Measurements from ENCODE around the gene SLC9A5.

Gene SLC9A5

GRCh38 chr16:67282447-67282805 is 33.6 kb downstream of the SLC9A5 start:
- DNase-seq: no peak

- no peak for DNase-seq
Measured at GRCh38 chr16:67283039-67283825, 34.5 kb downstream of the SLC9A5 start.

GRCh38 chr16:67283826-67284555 is 35.2 kb downstream of the SLC9A5 start:
- no peak for DNase-seq

GRCh38 chr16:67284699-67285646 is 36.2 kb downstream of the SLC9A5 start:
- DNase-seq: no peak

- no peak for DNase-seq
Measured at GRCh38 chr16:67286441-67287235, 37.9 kb downstream of the SLC9A5 start.

- DNase-seq: no peak
Measured at GRCh38 chr16:67287960-67288359, 39.2 kb downstream of the SLC9A5 start.

- DNase-seq: no peak
Measured at GRCh38 chr16:67291461-67291860, 42.7 kb downstream of the SLC9A5 start.

- DNase-seq: no peak
Measured at GRCh38 chr16:67294171-67294757, 45.5 kb downstream of the SLC9A5 start.

GRCh38 chr16:67294938-67295361 is 46.2 kb downstream of the SLC9A5 start:
- DNase-seq: no peak

- no peak for DNase-seq
Measured at GRCh38 chr16:67296420-67296819, 47.6 kb downstream of the SLC9A5 start.

- no peak for DNase-seq
Measured at GRCh38 chr16:67298277-67298676, 49.5 kb downstream of the SLC9A5 start.

GRCh38 chr16:67299269-67299668 is 50.5 kb downstream of the SLC9A5 start:
- no peak for DNase-seq

- DNase-seq: peak; percentile 80
Measured at GRCh38 chr16:67301080-67301782, 52.5 kb downstream of the SLC9A5 start.

- no peak for DNase-seq
Measured at GRCh38 chr16:67302076-67302475, 53.3 kb downstream of the SLC9A5 start.

GRCh38 chr16:67302970-67303369 is 54.2 kb downstream of the SLC9A5 start:
- DNase-seq: no peak

- no peak for DNase-seq
Measured at GRCh38 chr16:67304020-67304419, 55.2 kb downstream of the SLC9A5 start.

GRCh38 chr16:67305216-67306071 is 56.7 kb downstream of the SLC9A5 start:
- no peak for DNase-seq

- DNase-seq: no peak
Measured at GRCh38 chr16:67310561-67310960, 61.8 kb downstream of the SLC9A5 start.

GRCh38 chr16:67311607-67312488 is 63.1 kb downstream of the SLC9A5 start:
- DNase-seq: no peak

Data from right forelimb (tissue), 1 donor.